Measurements from ENCODE around the gene SLC16A2. TPM values are rescaled to one million over a fixed set of nuclear protein-coding genes. Genes with fewer than 3 reads are reported as not detected.

Gene SLC16A2
- total and polyA plus RNA-seq, 10 of the 15 experiments (the other 5 are each of a cell fraction or from before 2014, with no cell fraction given), result 0.08 to 0.13 TPM; not detected in 8

- TF ChIP-seq USF1 (IDR thresholded peaks at IDR 0.05; ENCODE audit: borderline replicate concordance, extremely low read length, insufficient read depth, low read depth, low read length) (no peak), YY1 (IDR thresholded peaks at IDR 0.05; ENCODE audit: low read depth, low read length) (no peak), PBX3 (IDR thresholded peaks at IDR 0.05; ENCODE audit: insufficient replicate concordance, low read depth, low read length) (peak; percentile 68), TAF1 (IDR thresholded peaks at IDR 0.05; ENCODE audit: borderline replicate concordance, low read depth, low read length) (no peak)
Measured at GRCh38 chrX:74536152-74536831, 115.0 kb downstream of the SLC16A2 start (continued).

GRCh38 chrX:74536832-74537371 is 115.6 kb downstream of the SLC16A2 start:
- Histone ChIP-seq H3K4me3 (peak overlapping the region; percentile 63), H3K36me3 (ENCODE audit: control insufficient read depth in 2 of 2, insufficient read depth in 2 of 2, low read length in 1 of 2) (no peaks in the 10 kb centered on the region), H3K9ac (ENCODE audit: control insufficient read depth, insufficient read depth, low read length) (peak overlapping the region; percentile 40; the same call in 1 of the 2 replicates), H3K79me2 (ENCODE audit: control insufficient read depth, insufficient read depth, low read length) (no peaks in the 10 kb centered on the region), H3K4me1 (ENCODE audit: control insufficient read depth, insufficient read depth, low read length) (peaks cover 6% of the 10 kb centered on the region), H3K27ac (ENCODE audit: control insufficient read depth, insufficient read depth) (no peak overlapping the region), H4K20me1 (ENCODE audit: control insufficient read depth, insufficient read depth) (no peaks in the 10 kb centered on the region), H2AFZ (ENCODE audit: control insufficient read depth, low read depth, low read length) (peak overlapping the region; percentile 69), H3K27me3 (replicated peaks in 1 of 2; ENCODE audit: control insufficient read depth in 2 of 2, insufficient read depth in 2 of 2, low read length in 1 of 2) (no peaks in the 10 kb centered on the region), H3K9me3 (replicated peaks; ENCODE audit: control insufficient read depth, insufficient read depth, low read length) (no peaks in the 10 kb centered on the region), H3K4me2 (ENCODE audit: control insufficient read depth, insufficient read depth) (peak overlapping the region; percentile 85)
- no TSS peak for BruUV-seq (replicated peaks)
- ChIA-PET SMC1A (ENCODE audit: uncharacterized antibody, unreplicated experiment) (no interaction called here), POLR2A (no interaction called here), CTCF (no interaction called here), RAD21 (ENCODE audit: unreplicated experiment) (no interaction called here)
- peak; percentile 45 for ATAC-seq
- 32% methylated on average over 25 of the region's 26 CpGs for WGBS (ENCODE audit: insufficient coverage, insufficient replicate concordance, low lambda C conversion rate, missing lambda C conversion rate)
- FAIRE-seq, result no peak
- intact Hi-C loops (cut with micrococcal nuclease; ENCODE audit: unreplicated experiment) (no loop called here), in situ Hi-C loops (cut with MboI) (no loop called here)
- DNase-seq (ENCODE audit: low read depth, low spot score), result no peak
- TF ChIP-seq CHD2 (IDR thresholded peaks at IDR 0.05; ENCODE audit: borderline replicate concordance, low read depth, low read length) (no peak), TARDBP (IDR thresholded peaks at IDR 0.05; ENCODE audit: borderline replicate concordance) (no peak), CBX5 (IDR thresholded peaks at IDR 0.05; ENCODE audit: low read depth) (no peak), CEBPZ (IDR thresholded peaks at IDR 0.05; ENCODE audit: low read depth, low read length) (no peak), ETV6 (conservative IDR thresholded peaks at IDR 0.05 in 1 of 2, IDR thresholded peaks at IDR 0.05 in 1 of 2; ENCODE audit: borderline replicate concordance in 1 of 2, low read depth in 1 of 2) (no peak), BACH1 (IDR thresholded peaks at IDR 0.05; ENCODE audit: borderline replicate concordance) (no peak), NR2F1 (conservative IDR thresholded peaks at IDR 0.05) (no peak), E4F1 (IDR thresholded peaks at IDR 0.05; ENCODE audit: borderline replicate concordance, partially characterized antibody) (no peak), ZNF217 (IDR thresholded peaks at IDR 0.05) (no peak), IKZF2 (IDR thresholded peaks at IDR 0.05) (no peak)
